PC-9 (cell line): ENCODE results near the gene SCART1. TPM values are rescaled to one million over a fixed set of nuclear protein-coding genes. Genes with fewer than 3 reads are reported as not detected.
"Not testable (repeated sequence)": the region's sequence is repeated elsewhere in the genome, so short reads cannot be mapped to it uniquely, and the experiment has no call there.

Experiments used
- BruUV-seq: library from RNA; stranded (reverse); fragments of 400-500 nt; replicated peaks from 2 replicates; lab custom pipeline; 2021; lab: Mats Ljungman, UMichigan
- CTCF ChIA-PET: fragments of 300-600 bp; sonication (Branson Sonifier 250); formaldehyde crosslinking; loops from one replicate; lab custom pipeline; 2022; ENCODE audit warnings: antibody characterized with exemption; lab: Charles Lee
- POLR2A ChIA-PET: fragments of 300-600 bp; sonication (Branson Sonifier 250); formaldehyde crosslinking; loops from one replicate; lab custom pipeline; 2022; ENCODE audit warnings: antibody characterized with exemption; ENCODE audit not compliant: unreplicated experiment; lab: Charles Lee
- DNase-seq, 2 experiments: peaks; one replicate each; pipeline versions ENCODE4 v3.0.0 to v3.0.0-alpha.2; 2015 to 2022; ENCODE audit warnings: mixed read lengths in 1 of 2
- H2AFZ ChIP-seq: fragments of 200-600 bp; sonication (generic); 2 replicates; pipeline ENCODE4 v1.8.1; 2017; ENCODE audit warnings: antibody characterized with exemption
- H3F3A ChIP-seq: fragments of 200-600 bp; sonication (generic); 2 replicates; pipeline ENCODE4 v1.8.1; 2017; ENCODE audit warnings: antibody characterized with exemption, mild to moderate bottlenecking, low read depth; ENCODE audit not compliant: insufficient read depth
- H3K27ac ChIP-seq: fragments of 200-600 bp; sonication (generic); 2 replicates; pipeline ENCODE4 v1.6.1; 2016; ENCODE audit warnings: mixed run types
- H3K27me3 ChIP-seq: fragments of 200-600 bp; sonication (generic); 2 replicates; pipeline ENCODE4 v1.6.1; 2016; ENCODE audit warnings: low read depth, mixed run types; ENCODE audit not compliant: insufficient read depth
- H3K36me3 ChIP-seq: fragments of 200-600 bp; sonication (generic); 2 replicates; pipeline ENCODE4 v1.6.1; 2016; ENCODE audit warnings: low read depth, mixed run types
- H3K4me1 ChIP-seq: fragments of 200-600 bp; sonication (generic); replicated peaks from 2 replicates; pipeline ENCODE4 v1.6.1; 2016; ENCODE audit warnings: mixed run types; ENCODE audit not compliant: insufficient read depth
- H3K4me2 ChIP-seq: fragments of 200-600 bp; sonication (generic); 2 replicates; pipeline ENCODE4 v1.6.1; 2017; ENCODE audit warnings: mixed run types
- H3K4me3 ChIP-seq: fragments of 200-600 bp; sonication (generic); 2 replicates; pipeline ENCODE4 v1.6.1; 2016; ENCODE audit warnings: mixed run types
- H3K79me2 ChIP-seq: fragments of 200-600 bp; sonication (generic); 2 replicates; pipeline ENCODE4 v1.6.1; 2017; ENCODE audit warnings: low read depth, mixed run types
- H3K9me2 ChIP-seq: fragments of 200-600 bp; sonication (generic); 2 replicates; pipeline ENCODE4 v1.8.1; 2017; ENCODE audit warnings: mild to moderate bottlenecking; ENCODE audit not compliant: insufficient read depth
- H3K9me3 ChIP-seq: fragments of 200-600 bp; sonication (generic); 2 replicates; pipeline ENCODE4 v1.8.1; 2016; ENCODE audit warnings: low read depth; ENCODE audit not compliant: insufficient read depth
- H4K20me1 ChIP-seq: fragments of 200-600 bp; sonication (generic); 2 replicates; pipeline ENCODE4 v1.8.1; 2017; ENCODE audit not compliant: insufficient read depth
- CTCF ChIP-seq: fragments of 200-600 bp; sonication (generic); conservative IDR thresholded peaks from 2 replicates; pipeline ENCODE4 v1.6.1; 2017; ENCODE audit warnings: mixed run types, antibody characterized with exemption, mild to moderate bottlenecking, moderate library complexity
- EZH2 ChIP-seq: fragments of 200-600 bp; sonication (generic); IDR thresholded peaks from 2 replicates; pipeline ENCODE4 v1.8.0; 2017; ENCODE audit warnings: antibody characterized with exemption, low read depth
- intact Hi-C: fragments of 100-400 bp; cut with micrococcal nuclease; formaldehyde crosslinking; loops from one replicate; pipeline ENCODE4 v1.10.0; 2022; ENCODE audit not compliant: unreplicated experiment
- total RNA-seq: library from RNA; stranded (reverse); gene quantifications from 2 replicates; pipeline ENCODE4 v1.2.3, GENCODE V29; 2021

SCART1 gene
- total RNA-seq, 1 experiment from 2014 or later: 1.0 TPM

GRCh38 chr10:133516057-133516456 is 62.3 kb downstream of the SCART1 start:
- Histone ChIP-seq H3K4me1 (no peaks in the 10 kb centered on the region), H3K27ac (no peak overlapping the region), H3K9me3 (no peaks in the 10 kb centered on the region), H3K79me2 (no peaks in the 10 kb centered on the region), H3K9me2 (no peaks in the 10 kb centered on the region), H4K20me1 (no peaks in the 10 kb centered on the region), H2AFZ (no peak overlapping the region), H3K4me2 (no peak overlapping the region), H3K27me3 (peaks cover 4% of the 10 kb centered on the region; the same call in 1 of the 2 replicates), H3F3A (no peaks in the 10 kb centered on the region), H3K4me3 (no peak overlapping the region), H3K36me3 (no peaks in the 10 kb centered on the region)
- TF ChIP-seq EZH2 (no peak), CTCF (no peak)
- no TSS peak for BruUV-seq
- CTCF ChIA-PET: no interaction called here
- POLR2A ChIA-PET: no interaction called here
- intact Hi-C loops: no loop called here
- DNase-seq: no peak

- intact Hi-C loops, POLR2A ChIA-PET, H3K27ac ChIP-seq, H3K36me3 ChIP-seq, H3K4me1 ChIP-seq, H3K9me2 ChIP-seq, DNase-seq, H3K79me2 ChIP-seq, CTCF ChIA-PET, H3K27me3 ChIP-seq, BruUV-seq, H3K4me2 ChIP-seq, H4K20me1 ChIP-seq, H3K4me3 ChIP-seq, H3F3A ChIP-seq, H2AFZ ChIP-seq, H3K9me3 ChIP-seq: not testable (repeated sequence)
Measured at GRCh38 chr10:133518517-133518916, 64.8 kb downstream of the SCART1 start.

Other genes starting within 250 kb of the SCART1 start
- not detected in 2 replicates for gene UTF1, start 223.7 kb upstream of the SCART1 start, total RNA-seq
- gene VENTX, start 216.1 kb upstream of the SCART1 start, total RNA-seq: not detected in 2 replicates
- gene ADAM8, start 177.1 kb upstream of the SCART1 start, total RNA-seq: 18.3 and 31.5 TPM in 2 replicates
- gene TUBGCP2, start 145.1 kb upstream of the SCART1 start, total RNA-seq: 40.7 and 52.8 TPM in 2 replicates
- gene ZNF511, start 145.0 kb upstream of the SCART1 start, total RNA-seq: 40.1 and 44.7 TPM in 2 replicates
- gene CALY, start 117.0 kb upstream of the SCART1 start, total RNA-seq: not detected in 2 replicates
- gene PRAP1, start 106.6 kb upstream of the SCART1 start, total RNA-seq: not detected in 2 replicates
- gene FUOM, start 95.9 kb upstream of the SCART1 start, total RNA-seq: 7.4 and 12.5 TPM in 2 replicates
- 86.6 and 90.7 TPM in 2 replicates for gene ECHS1, start 80.6 kb upstream of the SCART1 start, total RNA-seq
- 5.7 and 9.5 TPM in 2 replicates for gene PAOX, start 74.7 kb upstream of the SCART1 start, total RNA-seq
- gene MTG1, start 59.8 kb upstream of the SCART1 start, total RNA-seq: 33.0 and 45.9 TPM in 2 replicates
- gene SPRN, start 29.3 kb upstream of the SCART1 start, total RNA-seq: not detected in 2 replicates
- gene CYP2E1, start 73.4 kb downstream of the SCART1 start, total RNA-seq: 1.6 and 3.0 TPM in 2 replicates
- gene SYCE1, start 111.6 kb downstream of the SCART1 start, total RNA-seq: not detected in 2 replicates
- gene FRG2B, start 172.8 kb downstream of the SCART1 start, total RNA-seq: not detected in 2 replicates